ENCODE data around the gene GRPEL1.

DNA sequence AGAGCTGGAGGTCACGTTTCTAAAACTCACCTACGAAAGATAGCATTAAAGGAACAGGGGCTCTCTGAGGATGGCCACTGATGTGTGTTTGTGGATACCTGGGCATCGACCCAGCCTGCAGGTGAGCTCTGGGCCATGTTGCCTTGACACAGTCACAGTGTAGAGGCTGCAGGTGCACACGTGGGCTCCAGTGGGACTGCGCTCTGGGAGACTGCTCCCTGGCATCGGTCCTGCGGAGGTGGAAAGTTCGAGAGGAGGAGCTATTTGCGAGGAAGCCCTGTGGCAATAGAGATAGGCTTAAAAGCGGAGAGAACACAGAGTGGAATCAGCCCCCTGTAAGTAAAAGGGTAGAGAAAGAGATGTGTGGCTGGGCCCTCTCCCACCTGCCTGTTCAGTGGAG is 37.0 kb downstream of the GRPEL1 start:
- TF ChIP-seq, protein P1, sequence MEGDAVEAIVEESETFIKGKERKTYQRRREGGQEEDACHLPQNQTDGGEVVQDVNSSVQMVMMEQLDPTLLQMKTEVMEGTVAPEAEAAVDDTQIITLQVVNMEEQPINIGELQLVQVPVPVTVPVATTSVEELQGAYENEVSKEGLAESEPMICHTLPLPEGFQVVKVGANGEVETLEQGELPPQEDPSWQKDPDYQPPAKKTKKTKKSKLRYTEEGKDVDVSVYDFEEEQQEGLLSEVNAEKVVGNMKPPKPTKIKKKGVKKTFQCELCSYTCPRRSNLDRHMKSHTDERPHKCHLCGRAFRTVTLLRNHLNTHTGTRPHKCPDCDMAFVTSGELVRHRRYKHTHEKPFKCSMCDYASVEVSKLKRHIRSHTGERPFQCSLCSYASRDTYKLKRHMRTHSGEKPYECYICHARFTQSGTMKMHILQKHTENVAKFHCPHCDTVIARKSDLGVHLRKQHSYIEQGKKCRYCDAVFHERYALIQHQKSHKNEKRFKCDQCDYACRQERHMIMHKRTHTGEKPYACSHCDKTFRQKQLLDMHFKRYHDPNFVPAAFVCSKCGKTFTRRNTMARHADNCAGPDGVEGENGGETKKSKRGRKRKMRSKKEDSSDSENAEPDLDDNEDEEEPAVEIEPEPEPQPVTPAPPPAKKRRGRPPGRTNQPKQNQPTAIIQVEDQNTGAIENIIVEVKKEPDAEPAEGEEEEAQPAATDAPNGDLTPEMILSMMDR (IDR thresholded peaks at IDR 0.05; ENCODE audit: insufficient read depth, low read depth, low read length): no peak
- TF ChIP-seq EZH2 (IDR thresholded peaks at IDR 0.05; ENCODE audit: insufficient read depth, low read length): no peak
